IPS-18a (cell line): Measurements from ENCODE around the gene COX11.
A peak's percentile ranks its signal among the peaks of the same experiment; 100 is the strongest.

Source experiments
- H3K27ac ChIP-seq: one replicate; pipeline ENCODE4 v1.5.1; 2013; ENCODE audit warnings: low read length
- H3K27me3 ChIP-seq: one replicate; pipeline ENCODE4 v1.6.1; 2013; ENCODE audit warnings: mild to moderate bottlenecking, low read length; ENCODE audit not compliant: control insufficient read depth, insufficient read depth
- H3K36me3 ChIP-seq: one replicate; pipeline ENCODE4 v1.6.1; 2013; ENCODE audit warnings: low read depth, low read length; ENCODE audit not compliant: control insufficient read depth
- H3K4me1 ChIP-seq: one replicate; pipeline ENCODE4 v1.6.1; 2013; ENCODE audit warnings: low read depth, low read length; ENCODE audit not compliant: control insufficient read depth
- H3K4me3 ChIP-seq: one replicate; pipeline ENCODE4 v1.5.1; 2013; ENCODE audit warnings: low read length
- H3K9ac ChIP-seq: one replicate; pipeline ENCODE4 v1.6.1; 2013; ENCODE audit warnings: mild to moderate bottlenecking, low read length, moderate library complexity
- H3K9me3 ChIP-seq: one replicate; pipeline ENCODE4 v1.6.1; 2013; ENCODE audit warnings: low read depth, low read length; ENCODE audit not compliant: control insufficient read depth

COX11 gene

DNA sequence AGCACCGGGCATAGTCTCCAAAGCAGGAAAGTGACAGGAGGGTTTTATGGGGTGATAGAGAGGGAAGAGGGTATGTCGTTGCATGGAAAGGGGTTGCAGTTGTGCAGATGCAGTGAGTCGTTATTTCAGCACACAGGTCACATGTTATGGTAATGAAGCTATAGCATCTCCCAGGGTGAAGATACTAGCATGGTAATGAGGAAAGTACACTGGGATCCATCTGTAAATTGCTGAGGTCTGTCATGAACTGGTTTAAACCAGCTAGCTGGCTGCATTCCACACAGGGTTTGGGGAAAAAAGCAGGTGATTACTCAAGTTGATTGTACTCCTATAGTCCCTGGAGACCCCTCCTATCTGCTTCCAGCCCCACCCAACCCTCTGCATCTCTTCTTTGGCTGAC, 11.7 kb downstream of the COX11 start:
- peaks cover 70% of the 10 kb centered on the region for H3K36me3 ChIP-seq
- no peaks in the 10 kb centered on the region for H3K27me3 ChIP-seq
- H3K4me3 ChIP-seq: no peak overlapping the region
- H3K9me3 ChIP-seq: no peaks in the 10 kb centered on the region
- peaks cover 9% of the 10 kb centered on the region for H3K4me1 ChIP-seq
- H3K9ac ChIP-seq: no peak overlapping the region
- H3K27ac ChIP-seq: peak overlapping the region; percentile 62

DNA sequence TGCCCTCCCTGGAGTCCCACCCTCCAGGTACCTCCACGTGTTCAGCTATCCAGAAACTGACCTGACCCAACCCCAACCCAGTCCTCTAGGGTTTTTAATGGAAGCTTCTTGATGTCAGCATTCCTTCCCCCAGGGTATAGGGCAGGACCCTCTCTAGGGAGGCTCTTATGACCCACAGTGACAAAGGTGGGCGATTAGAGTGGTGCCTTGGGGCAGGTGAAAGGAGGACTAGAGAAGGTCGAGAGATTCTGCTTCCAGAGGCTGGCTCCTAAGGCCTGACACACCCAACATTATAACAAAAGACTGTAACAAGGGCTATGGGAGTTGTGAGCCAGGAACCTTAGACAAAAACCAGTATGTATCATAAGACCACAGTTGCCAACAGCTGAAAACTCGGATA, 17.2 kb downstream of the COX11 start:
- Histone ChIP-seq H3K9me3 (no peaks in the 10 kb centered on the region), H3K27me3 (no peaks in the 10 kb centered on the region), H3K4me3 (no peak overlapping the region), H3K4me1 (no peaks in the 10 kb centered on the region), H3K36me3 (peaks cover 72% of the 10 kb centered on the region), H3K9ac (no peak overlapping the region), H3K27ac (no peak overlapping the region)

DNA sequence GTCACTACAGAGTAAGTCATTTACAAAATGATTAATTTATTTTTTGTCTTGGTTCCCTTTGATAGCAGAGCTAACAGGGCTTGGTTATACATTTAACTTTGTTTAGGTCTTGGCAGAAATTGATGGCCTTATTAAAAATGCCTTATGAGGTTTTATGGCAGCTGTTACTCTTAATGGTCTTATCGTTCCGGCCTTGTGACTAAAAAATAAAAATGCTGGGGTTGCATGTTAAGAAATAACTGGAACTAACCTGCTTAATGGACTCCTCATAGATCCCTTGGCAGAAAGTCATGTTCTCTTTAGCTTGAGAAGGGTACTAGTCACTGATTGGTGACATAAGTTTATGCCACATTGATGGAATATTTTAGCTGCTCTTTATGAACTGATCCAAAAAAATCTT, 18.3 kb downstream of the COX11 start:
- Histone ChIP-seq H3K4me1 (no peaks in the 10 kb centered on the region), H3K27ac (no peak overlapping the region), H3K9ac (no peak overlapping the region), H3K36me3 (peaks cover 74% of the 10 kb centered on the region), H3K27me3 (no peaks in the 10 kb centered on the region), H3K4me3 (no peak overlapping the region), H3K9me3 (no peaks in the 10 kb centered on the region)

DNA sequence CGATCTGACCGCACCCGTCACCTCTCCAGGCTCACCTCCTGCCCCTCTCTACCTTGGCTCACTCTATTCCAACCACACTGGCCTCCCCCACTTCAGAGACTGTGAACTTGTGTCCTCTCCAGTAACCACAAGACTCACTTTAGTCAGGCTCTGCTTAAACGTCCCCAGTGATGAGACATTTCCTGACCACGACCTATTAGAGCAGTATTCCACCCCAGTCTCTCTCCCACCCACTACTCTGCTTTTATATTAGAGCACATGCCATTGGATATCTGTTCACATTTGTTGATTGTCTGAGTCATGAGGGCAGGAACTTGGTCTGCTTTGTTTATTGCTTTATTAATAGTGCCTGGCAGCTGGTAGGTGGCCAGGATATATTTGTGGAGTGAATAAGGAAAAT, 20.1 kb downstream of the COX11 start:
- no peaks in the 10 kb centered on the region for H3K4me1 ChIP-seq
- H3K9me3 ChIP-seq: no peaks in the 10 kb centered on the region
- peaks cover 62% of the 10 kb centered on the region for H3K36me3 ChIP-seq
- no peaks in the 10 kb centered on the region for H3K27me3 ChIP-seq
- no peak overlapping the region for H3K9ac ChIP-seq
- no peak overlapping the region for H3K4me3 ChIP-seq
- H3K27ac ChIP-seq: no peak overlapping the region

DNA sequence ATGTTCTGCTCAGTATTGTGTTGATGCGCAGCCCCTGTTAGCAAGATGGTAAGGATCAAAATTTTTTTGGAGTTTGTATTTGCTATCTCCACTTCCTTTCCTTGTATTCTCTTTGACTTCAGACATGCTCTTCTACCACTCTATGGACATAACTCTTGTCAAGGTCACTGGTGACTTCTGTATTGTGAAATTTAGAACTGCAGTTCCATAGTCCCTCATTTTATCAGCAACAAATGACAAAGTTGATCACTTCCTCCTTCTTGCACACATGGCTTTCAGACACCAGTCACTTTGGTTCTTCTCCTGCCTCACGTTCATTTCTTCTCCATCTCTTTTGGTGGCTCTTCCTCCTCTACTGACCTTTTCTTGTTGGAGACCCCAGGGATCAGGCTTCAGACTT, 21.1 kb downstream of the COX11 start:
- no peak overlapping the region for H3K4me3 ChIP-seq
- peaks cover 61% of the 10 kb centered on the region for H3K36me3 ChIP-seq
- no peak overlapping the region for H3K9ac ChIP-seq
- H3K4me1 ChIP-seq: no peaks in the 10 kb centered on the region
- H3K9me3 ChIP-seq: no peaks in the 10 kb centered on the region
- no peak overlapping the region for H3K27ac ChIP-seq
- no peaks in the 10 kb centered on the region for H3K27me3 ChIP-seq

DNA sequence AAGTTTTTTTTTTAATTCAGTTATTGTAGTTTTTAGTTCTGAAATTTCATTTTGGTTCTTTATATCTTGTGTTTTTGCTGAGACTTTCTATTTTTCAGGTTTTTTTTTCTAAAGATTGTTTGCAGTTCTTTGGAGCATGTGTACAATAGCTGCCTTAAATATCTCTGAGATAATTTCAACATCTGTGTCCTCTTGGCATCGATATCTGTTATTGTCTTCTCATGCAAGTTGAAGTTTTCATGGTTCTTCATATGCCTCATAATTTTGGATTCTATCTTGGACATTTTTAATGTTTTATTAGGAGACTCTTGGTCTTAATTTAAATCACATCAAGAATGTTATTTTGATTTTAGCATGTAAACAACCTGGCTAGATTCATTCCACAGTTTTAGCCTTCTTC, 22.8 kb downstream of the COX11 start:
- Histone ChIP-seq H3K4me3 (no peak overlapping the region), H3K36me3 (peaks cover 59% of the 10 kb centered on the region), H3K27ac (no peak overlapping the region)

DNA sequence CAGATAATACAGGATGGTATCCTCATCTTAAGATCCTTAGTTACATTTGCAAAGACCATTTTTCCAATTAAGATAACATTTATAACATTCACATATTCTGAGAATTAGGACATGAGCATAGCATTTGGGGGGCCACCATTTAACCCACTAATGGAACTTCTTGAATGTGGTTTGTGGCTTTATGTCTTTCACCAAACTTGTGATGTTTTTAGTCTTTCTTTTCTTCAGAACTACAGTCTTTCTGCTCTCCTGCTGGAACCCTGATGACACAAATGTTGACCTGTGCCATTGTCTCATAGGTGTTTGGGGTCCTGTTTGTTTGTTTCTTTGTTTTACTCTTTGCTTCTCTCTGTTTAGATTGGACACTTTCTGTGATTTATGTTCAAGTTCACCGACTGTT, 23.2 kb downstream of the COX11 start:
- no peaks in the 10 kb centered on the region for H3K4me1 ChIP-seq
- no peaks in the 10 kb centered on the region for H3K27me3 ChIP-seq
- H3K36me3 ChIP-seq: peaks cover 59% of the 10 kb centered on the region
- no peaks in the 10 kb centered on the region for H3K9me3 ChIP-seq
- no peak overlapping the region for H3K27ac ChIP-seq
- H3K4me3 ChIP-seq: no peak overlapping the region
- no peak overlapping the region for H3K9ac ChIP-seq

More for the DNA sequence above, 22.8 kb downstream of the COX11 start:
- Histone ChIP-seq H3K4me1 (no peaks in the 10 kb centered on the region), H3K27me3 (no peaks in the 10 kb centered on the region), H3K9me3 (no peaks in the 10 kb centered on the region), H3K9ac (no peak overlapping the region)

DNA sequence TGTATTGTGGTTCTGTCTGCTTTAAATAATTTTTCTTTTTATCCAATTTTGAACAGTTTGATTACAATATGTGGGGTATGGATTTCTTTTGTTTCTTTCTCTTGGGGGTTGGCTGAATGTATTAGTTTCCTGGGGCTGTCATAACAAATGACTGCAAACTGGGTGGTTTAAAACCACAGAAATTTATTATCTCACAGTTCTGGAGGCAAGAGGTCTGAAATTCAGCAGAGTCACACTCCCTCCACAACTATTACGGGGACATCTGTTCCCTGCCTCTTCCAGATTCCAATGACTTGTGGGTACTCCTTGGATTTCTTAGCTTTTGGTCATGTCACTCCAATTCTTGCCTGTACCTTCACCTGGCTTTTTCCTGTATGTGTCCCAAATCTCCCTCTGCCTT, 23.7 kb downstream of the COX11 start:
- Histone ChIP-seq H3K27me3 (no peaks in the 10 kb centered on the region), H3K9me3 (no peaks in the 10 kb centered on the region), H3K9ac (no peak overlapping the region), H3K36me3 (peaks cover 59% of the 10 kb centered on the region), H3K4me3 (no peak overlapping the region), H3K27ac (no peak overlapping the region), H3K4me1 (no peaks in the 10 kb centered on the region)

DNA sequence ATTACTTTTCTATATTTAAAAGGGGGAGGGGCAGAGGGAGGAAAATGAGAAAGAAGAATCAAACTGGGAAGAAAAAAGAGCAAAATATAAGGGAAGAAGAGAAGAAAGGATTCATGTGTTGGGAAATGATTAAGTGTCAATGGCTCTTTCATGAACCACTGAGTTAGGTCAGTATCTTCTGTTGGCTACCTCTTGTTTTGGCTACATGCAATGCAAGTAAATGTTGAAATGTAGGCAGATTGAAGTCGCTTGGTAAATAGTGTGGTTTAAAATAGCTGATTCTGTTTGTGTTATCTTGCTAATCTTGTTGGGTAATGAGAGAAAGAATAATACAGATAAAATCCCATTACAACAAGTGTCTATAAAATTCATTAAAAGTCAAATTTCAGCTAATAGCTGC, 27.2 kb downstream of the COX11 start:
- peaks cover 66% of the 10 kb centered on the region for H3K36me3 ChIP-seq
- no peaks in the 10 kb centered on the region for H3K4me1 ChIP-seq

DNA sequence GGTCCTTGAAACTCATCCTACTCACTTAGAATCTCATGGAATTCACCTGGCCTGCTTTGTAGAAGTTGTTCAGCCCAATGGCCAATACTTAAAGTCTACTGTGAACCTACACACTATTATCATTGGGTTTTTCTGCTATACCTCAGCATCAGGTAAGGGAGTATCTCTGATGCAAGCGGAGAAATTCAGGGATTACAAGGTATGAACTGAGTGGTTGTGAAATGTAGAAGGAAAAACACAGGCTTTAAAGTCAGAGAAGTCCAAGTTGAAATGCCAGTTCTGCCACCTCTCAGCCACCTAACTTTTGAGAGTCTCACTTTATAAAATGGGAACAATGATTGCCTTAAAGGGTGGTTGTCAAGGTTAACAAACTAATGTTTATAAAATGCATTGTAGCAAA, 31.0 kb downstream of the COX11 start:
- H3K27ac ChIP-seq: no peak overlapping the region
- H3K4me1 ChIP-seq: no peaks in the 10 kb centered on the region
- H3K36me3 ChIP-seq: peaks cover 91% of the 10 kb centered on the region
- H3K4me3 ChIP-seq: no peak overlapping the region
- H3K9me3 ChIP-seq: no peaks in the 10 kb centered on the region
- H3K27me3 ChIP-seq: no peaks in the 10 kb centered on the region
- no peak overlapping the region for H3K9ac ChIP-seq

More for the DNA sequence above, 27.2 kb downstream of the COX11 start:
- no peaks in the 10 kb centered on the region for H3K27me3 ChIP-seq
- no peak overlapping the region for H3K27ac ChIP-seq
- H3K9ac ChIP-seq: no peak overlapping the region
- H3K4me3 ChIP-seq: no peak overlapping the region
- H3K9me3 ChIP-seq: no peaks in the 10 kb centered on the region

DNA sequence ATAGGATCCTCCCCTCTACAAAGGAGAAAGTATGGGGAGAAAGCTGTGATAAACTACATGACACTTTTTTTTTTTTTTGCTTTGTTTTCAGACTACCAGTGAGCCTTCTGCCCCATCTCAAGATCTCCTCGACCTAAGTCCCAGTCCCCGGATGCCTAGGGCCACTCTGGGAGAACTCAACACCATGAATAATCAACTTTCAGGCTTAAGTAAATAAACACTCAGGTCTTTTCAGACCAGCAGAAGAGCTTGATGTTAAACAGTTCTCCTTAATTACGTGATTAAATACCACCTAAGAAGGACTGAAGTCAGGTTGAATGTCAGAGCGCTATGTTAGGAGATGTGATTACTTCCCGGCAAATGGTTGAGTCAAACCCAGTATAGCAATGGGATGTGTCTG, 31.4 kb downstream of the COX11 start:
- H3K36me3 ChIP-seq: peaks cover 91% of the 10 kb centered on the region
- no peak overlapping the region for H3K4me3 ChIP-seq
- no peaks in the 10 kb centered on the region for H3K27me3 ChIP-seq
- no peak overlapping the region for H3K27ac ChIP-seq
- no peaks in the 10 kb centered on the region for H3K4me1 ChIP-seq
- no peaks in the 10 kb centered on the region for H3K9me3 ChIP-seq
- H3K9ac ChIP-seq: no peak overlapping the region

DNA sequence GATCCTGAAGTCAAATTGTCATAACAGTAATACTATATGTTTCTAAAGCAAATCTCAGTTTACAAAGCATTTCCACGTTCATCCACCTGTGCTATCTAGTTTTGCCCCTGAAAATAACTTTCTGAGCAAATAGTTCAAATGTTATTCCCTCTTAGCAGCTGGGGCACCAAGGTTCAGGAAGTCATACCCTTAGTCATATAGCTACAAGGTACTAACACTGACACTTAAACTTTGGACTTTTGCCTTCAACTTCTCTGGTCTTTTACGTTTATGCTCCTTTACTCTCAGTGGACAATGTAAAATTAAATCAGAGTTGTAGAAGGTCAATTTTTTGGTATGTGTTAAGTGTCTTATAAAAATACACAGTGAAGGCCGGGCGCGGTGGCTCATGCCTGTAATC, 33.0 kb downstream of the COX11 start:
- H3K9me3 ChIP-seq: no peaks in the 10 kb centered on the region
- peaks cover 89% of the 10 kb centered on the region for H3K36me3 ChIP-seq
- no peaks in the 10 kb centered on the region for H3K27me3 ChIP-seq
- H3K27ac ChIP-seq: no peak overlapping the region
- H3K4me1 ChIP-seq: no peaks in the 10 kb centered on the region
- H3K9ac ChIP-seq: no peak overlapping the region
- H3K4me3 ChIP-seq: no peak overlapping the region
